Ascending aorta (tissue), 2 donors: Measurements from ENCODE around the gene B3GNT3. TPM values are rescaled to one million over a fixed set of nuclear protein-coding genes. Genes with fewer than 3 reads are reported as not detected.
A peak's percentile ranks its signal among the peaks of the same experiment; 100 is the strongest.

Experiments
- DNase-seq, 2 donors: peaks; one replicate each; pipeline ENCODE4 v3.0.0-alpha.2; 2019; ENCODE audit warnings: low spot score in 2 of 2
- H3K27ac ChIP-seq, 2 donors: fragments of 200-600 bp; sonication (generic); one replicate each; pipeline ENCODE4 v1.5.1; 2016 to 2017; ENCODE audit warnings: mild to moderate bottlenecking in 1 of 2
- H3K27me3 ChIP-seq: fragments of 200-600 bp; sonication (generic); one replicate; pipeline ENCODE4 v1.5.1; 2017
- H3K36me3 ChIP-seq, 2 donors: fragments of 200-600 bp; sonication (generic); one replicate each; pipeline ENCODE4 v1.5.1; 2016
- H3K4me1 ChIP-seq, 2 donors: fragments of 200-600 bp; sonication (generic); one replicate each; pipeline ENCODE4 v1.5.1; 2016 to 2017; ENCODE audit warnings: mild to moderate bottlenecking in 1 of 2
- H3K4me3 ChIP-seq, 2 donors: fragments of 200-600 bp; sonication (generic); one replicate each; pipeline ENCODE4 v1.5.1; 2016 to 2017; ENCODE audit warnings: mild to moderate bottlenecking in 1 of 2
- H3K9me3 ChIP-seq, 2 donors: fragments of 200-600 bp; sonication (generic); one replicate each; pipeline ENCODE4 v1.5.1; 2016
- CTCF ChIP-seq, 3 experiments: fragments of 200-600 bp in 2 of 3; fragments of 450-650 bp in 1 of 3; sonication (generic) in 2 of 3; IDR thresholded peaks; one replicate each; pipeline ENCODE4 v1.5.1; 2016 to 2019; ENCODE audit warnings: antibody characterized with exemption in 3 of 3, mild to moderate bottlenecking in 1 of 3, moderate library complexity in 1 of 3
- intact Hi-C: fragments of 100-400 bp; cut with DNase I; formaldehyde crosslinking; loops from one replicate; pipeline ENCODE4 v1.15.1; 2023
- total RNA-seq: library from RNA; depleted of rRNA; stranded (reverse); fragments of >200 nt; gene quantifications from one replicate; pipeline ENCODE4 v1.1.0, GENCODE V29; 2016

B3GNT3 gene
- total RNA-seq, 1 donor from 2014 or later, result 0.64 TPM

DNA sequence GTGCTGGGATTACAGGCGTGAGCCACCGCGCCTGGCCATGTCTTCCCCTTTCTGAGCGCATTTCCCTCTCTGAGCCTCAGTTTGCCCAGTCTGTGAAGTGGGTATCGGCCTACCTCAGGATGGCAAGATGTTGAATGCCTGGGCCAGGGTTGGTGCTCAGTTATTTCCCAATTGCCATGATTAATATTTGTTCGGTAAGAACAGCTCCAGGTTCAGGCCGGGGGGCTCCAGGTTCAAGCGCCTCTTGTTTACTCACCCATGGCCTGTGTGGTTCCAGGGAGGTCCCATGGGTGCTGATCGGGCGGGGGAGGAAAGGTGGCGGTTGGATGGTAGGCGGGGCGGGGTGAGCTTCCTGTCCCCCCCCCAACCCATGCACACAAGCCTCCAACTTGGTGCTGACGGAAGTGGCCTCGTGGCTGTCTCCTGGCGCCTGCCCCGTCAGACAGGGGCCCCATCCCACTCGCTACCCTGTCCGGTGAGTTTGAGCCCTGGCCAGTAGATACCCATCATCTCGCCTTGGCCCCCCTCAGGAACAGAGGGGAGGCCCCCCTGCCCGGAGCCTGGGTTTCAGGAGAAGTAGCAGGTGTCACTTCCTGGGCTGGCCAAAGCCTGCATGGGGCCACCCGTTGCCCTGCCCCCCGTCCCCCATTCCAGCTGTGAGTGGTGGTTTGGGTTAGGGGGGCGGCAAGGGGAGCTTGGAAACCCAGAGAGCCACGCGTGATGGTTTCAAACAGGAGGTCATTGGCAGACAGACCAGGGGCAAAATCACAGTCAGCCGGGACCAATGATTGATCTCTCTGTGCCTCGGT lies 43.6 kb upstream of the B3GNT3 start, which contains the start of gene FCHO1:
Gene FCHO1 (plus strand): TSS at position 375 of the 809 bp plus-strand sequence. CDS start 3,688 bp downstream, outside the sequence.
- H3K27ac ChIP-seq, result no peak within 1 kb of the TSS
- intact Hi-C loops, result no loop called here
- no peak for TF ChIP-seq CTCF (IDR thresholded peaks at IDR 0.05)
- H3K36me3 ChIP-seq, result no peaks in the 10 kb centered on the region
- H3K27me3 ChIP-seq, result no peaks in the 10 kb centered on the region
- peak; percentile 25 to 73 for DNase-seq
- peak within 1 kb of the TSS in 1 of 2 donors; percentile 31 for H3K4me3 ChIP-seq
- H3K9me3 ChIP-seq, result no peaks in the 10 kb centered on the region
- peaks cover 0 to 5% of the 10 kb centered on the region in 2 donors for H3K4me1 ChIP-seq

- intact Hi-C loops, result no loop called here
- H3K36me3 ChIP-seq, result no peaks in the 10 kb centered on the region
- no peak overlapping the region for H3K27ac ChIP-seq
- H3K4me1 ChIP-seq, result peaks cover 0 to 5% of the 10 kb centered on the region in 2 donors
- H3K9me3 ChIP-seq, result no peaks in the 10 kb centered on the region
- TF ChIP-seq CTCF (IDR thresholded peaks at IDR 0.05), result no peak
- DNase-seq, result no peak
- no peak overlapping the region for H3K4me3 ChIP-seq
- no peaks in the 10 kb centered on the region for H3K27me3 ChIP-seq
These were observed 43.0 kb upstream of the B3GNT3 start for GRCh38 chr19:17751912-17752273.

DNA sequence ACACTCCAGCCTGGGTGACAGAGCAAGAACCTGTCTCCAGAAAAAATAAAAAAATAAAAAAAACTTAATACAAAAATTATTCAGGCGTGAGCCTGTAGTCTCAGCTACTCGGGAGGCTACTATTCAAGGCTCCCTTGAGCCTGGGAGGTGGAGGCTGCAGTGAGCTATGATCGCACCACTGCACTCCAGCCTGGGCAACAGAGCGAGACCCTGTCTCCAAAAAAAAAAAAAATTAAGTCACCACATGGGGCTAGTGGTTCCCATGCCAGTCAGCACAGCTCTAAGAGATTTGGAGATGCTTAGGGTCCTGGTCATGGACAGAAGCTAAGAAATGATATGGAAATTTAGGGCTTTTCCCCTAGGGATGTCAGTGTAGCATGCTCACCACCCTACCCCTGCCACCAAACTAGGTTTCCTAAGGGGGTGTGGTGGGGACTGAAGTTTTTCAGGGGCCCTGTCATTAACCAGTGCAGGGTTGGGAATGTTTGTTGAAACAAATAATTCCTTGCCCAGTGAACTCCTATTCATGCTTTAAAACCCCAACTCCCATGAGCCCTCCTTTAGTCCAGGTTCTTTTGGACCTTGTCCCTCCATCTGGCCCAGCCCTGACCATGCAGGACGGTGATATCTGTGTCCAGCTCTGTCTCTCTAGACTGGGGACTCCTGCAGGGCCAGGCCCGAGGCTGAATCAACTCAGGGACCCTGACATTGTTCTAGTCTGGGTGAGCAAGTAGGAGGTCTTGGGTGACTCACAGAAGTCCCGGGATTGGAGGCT lies 41.9 kb upstream of the B3GNT3 start:
- no peak for DNase-seq
- intact Hi-C loops, result no loop called here
- no peak overlapping the region for H3K27ac ChIP-seq
- H3K4me1 ChIP-seq, result peaks cover 0 to 3% of the 10 kb centered on the region in 2 donors
- H3K36me3 ChIP-seq, result no peaks in the 10 kb centered on the region
- TF ChIP-seq CTCF (IDR thresholded peaks at IDR 0.05), result no peak
- H3K4me3 ChIP-seq, result no peak overlapping the region
- no peaks in the 10 kb centered on the region for H3K9me3 ChIP-seq
- no peaks in the 10 kb centered on the region for H3K27me3 ChIP-seq

DNA sequence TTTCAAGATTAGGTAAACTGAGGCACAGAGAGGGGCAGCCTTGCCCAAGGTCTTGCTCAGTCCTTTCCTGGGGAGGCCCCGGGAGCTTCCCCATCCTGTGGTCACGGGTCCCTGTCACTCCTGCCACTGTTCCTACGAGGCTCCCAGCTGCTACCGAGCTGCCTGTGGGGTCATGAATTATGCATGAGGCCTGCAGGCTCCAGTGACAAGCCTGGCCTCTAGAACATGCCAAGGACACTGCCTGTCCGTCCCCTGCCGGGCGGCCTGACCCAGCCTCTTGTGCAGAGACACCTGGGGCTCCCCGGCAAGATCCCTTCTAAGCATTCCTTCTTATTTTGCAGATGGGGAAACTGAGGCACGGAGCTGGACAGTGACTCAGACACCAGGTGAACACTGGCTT lies 41.0 kb upstream of the B3GNT3 start:
- H3K4me3 ChIP-seq, result no peak overlapping the region
- intact Hi-C loops, result no loop called here
- no peaks in the 10 kb centered on the region for H3K27me3 ChIP-seq
- no peak for DNase-seq
- H3K36me3 ChIP-seq, result no peaks in the 10 kb centered on the region
- H3K9me3 ChIP-seq, result no peaks in the 10 kb centered on the region
- no peak for TF ChIP-seq CTCF (IDR thresholded peaks at IDR 0.05)
- H3K4me1 ChIP-seq, result peaks cover 0 to 2% of the 10 kb centered on the region in 2 donors
- H3K27ac ChIP-seq, result no peak overlapping the region

DNA sequence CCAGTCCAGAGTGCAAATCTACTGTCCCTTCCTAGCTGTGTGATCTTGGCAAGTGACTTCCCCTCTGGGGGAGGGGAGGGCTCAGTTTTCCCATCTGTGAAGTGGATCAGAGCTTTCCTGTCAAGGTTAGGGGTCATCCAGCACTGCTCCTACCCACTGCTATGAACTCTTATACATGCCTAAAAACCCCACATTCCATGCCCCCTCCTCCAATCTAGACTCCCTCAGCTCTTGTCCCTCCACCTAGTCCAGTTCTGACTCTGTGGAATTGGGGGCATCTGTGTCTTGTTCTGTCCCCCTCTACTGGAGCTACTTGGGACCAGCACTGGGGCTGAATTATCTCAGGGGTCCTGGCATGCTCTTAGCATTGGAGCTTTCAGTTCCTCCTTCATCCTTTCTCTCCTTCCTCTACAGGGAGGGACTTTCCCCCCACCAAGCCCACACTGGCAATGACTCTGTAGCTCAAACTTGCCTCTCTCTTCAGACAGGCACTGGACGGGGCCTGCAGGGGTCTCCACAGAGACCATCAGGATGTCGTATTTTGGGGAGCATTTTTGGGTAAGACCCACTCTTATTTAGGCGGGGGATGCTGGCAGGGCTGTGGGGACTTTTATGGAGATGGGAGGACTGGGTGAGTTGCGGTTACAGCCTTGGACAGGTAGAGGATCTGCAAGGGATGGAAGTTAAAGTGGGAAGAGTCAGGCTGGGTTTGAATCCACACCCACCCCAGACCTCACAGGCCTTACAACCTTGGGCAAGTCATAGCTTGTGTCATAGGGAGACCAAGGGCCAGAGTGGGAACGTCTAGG lies 40.1 kb upstream of the B3GNT3 start:
- intact Hi-C loops, result no loop called here
- H3K27ac ChIP-seq, result no peak overlapping the region
- no peaks in the 10 kb centered on the region for H3K36me3 ChIP-seq
- no peak for DNase-seq
- no peaks in the 10 kb centered on the region for H3K27me3 ChIP-seq
- H3K4me3 ChIP-seq, result no peak overlapping the region
- no peak for TF ChIP-seq CTCF (IDR thresholded peaks at IDR 0.05)
- peaks cover 0 to 2% of the 10 kb centered on the region in 2 donors for H3K4me1 ChIP-seq
- no peaks in the 10 kb centered on the region for H3K9me3 ChIP-seq
